Measurements from ENCODE around the gene FAIM2. TPM values are rescaled to one million over a fixed set of nuclear protein-coding genes. Genes with fewer than 3 reads are reported as not detected.

The FAIM2 gene
- total and polyA plus RNA-seq, 2 experiments from 2014 or later: 0.86 to 4.6 TPM

DNA sequence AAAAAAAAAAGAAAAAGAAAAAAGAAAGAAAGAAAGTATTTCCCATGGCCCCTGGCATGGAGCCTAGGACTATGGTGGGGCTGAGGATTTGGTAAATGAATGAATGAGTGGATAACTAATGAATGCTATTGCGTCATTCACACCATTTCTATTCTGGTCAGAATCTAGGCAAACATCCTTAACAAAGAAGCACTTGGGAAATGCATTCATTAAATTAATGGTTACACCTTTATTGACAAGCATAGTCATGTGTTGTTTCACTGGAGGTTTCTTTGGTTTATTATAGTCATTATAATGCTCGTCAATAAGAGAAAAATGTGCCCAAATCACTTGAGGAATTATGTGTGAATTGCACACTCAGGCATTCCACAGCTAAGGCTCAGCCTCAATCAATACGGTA is 33.2 kb upstream of the FAIM2 start:
- Histone ChIP-seq H2AFZ (no peak overlapping the region), H4K20me1 (ENCODE audit: insufficient read depth) (no peaks in the 10 kb centered on the region), H3K9me2 (ENCODE audit: insufficient read depth) (no peaks in the 10 kb centered on the region), H3K79me2 (ENCODE audit: insufficient read depth) (no peaks in the 10 kb centered on the region), H3K27ac (no peak overlapping the region), H3K27me3 (replicated peaks; ENCODE audit: insufficient read depth) (no peaks in the 10 kb centered on the region), H3K36me3 (ENCODE audit: low read depth) (no peaks in the 10 kb centered on the region), H3K4me2 (ENCODE audit: unreplicated experiment) (no peak overlapping the region), H3K9ac (no peak overlapping the region), H3K4me3 (no peak overlapping the region), H3K4me1 (ENCODE audit: insufficient read depth) (no peaks in the 10 kb centered on the region), H3K9me3 (ENCODE audit: low read depth) (no peaks in the 10 kb centered on the region), H3F3A (ENCODE audit: insufficient read depth) (no peaks in the 10 kb centered on the region)
- no peak for TF ChIP-seq EZH2phosphoT487 (IDR thresholded peaks at IDR 0.05; ENCODE audit: insufficient read depth, low read depth)
- no peak for TF ChIP-seq EZH2 (IDR thresholded peaks at IDR 0.05; ENCODE audit: insufficient read depth, poor library complexity, severe bottlenecking)
- no peak for DNase-seq
- in situ Hi-C loops (cut with MboI): no loop called here
- 72 to 80% methylated on average over 3 of the region's 3 CpGs for WGBS, 2 experiments (ENCODE audit: low coverage in 1 of 2, low lambda C conversion rate in 2 of 2, missing lambda C conversion rate in 2 of 2)

DNA sequence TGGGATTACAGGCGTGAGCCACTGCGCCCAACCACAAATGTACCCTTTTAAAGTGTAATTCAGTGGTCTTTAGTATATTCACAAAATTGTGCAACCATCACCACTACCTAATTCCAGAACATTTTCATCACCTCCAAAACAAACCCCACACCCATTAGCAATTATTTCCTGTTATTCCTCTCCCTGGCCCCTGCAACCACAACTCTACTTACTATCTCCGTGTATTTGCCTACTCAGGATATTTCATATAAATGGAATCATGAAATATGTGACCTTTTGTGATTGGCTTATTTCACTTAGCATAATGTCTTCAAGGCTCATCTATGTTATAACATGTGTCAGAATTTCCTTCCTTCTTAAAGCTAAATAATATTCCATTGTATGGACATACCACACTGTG is 30.8 kb upstream of the FAIM2 start:
- in situ Hi-C loops (cut with MboI): no loop called here
- whole genome bisulfite sequencing, 2 experiments (ENCODE audit: low coverage in 1 of 2, low lambda C conversion rate in 2 of 2, missing lambda C conversion rate in 2 of 2): 92 to 94% methylated on average over 3 of the region's 3 CpGs
- no peaks in the 10 kb centered on the region for H3F3A ChIP-seq (ENCODE audit: insufficient read depth)
- H3K9ac ChIP-seq: no peak overlapping the region
- H4K20me1 ChIP-seq (ENCODE audit: insufficient read depth): no peaks in the 10 kb centered on the region
- H3K4me1 ChIP-seq (ENCODE audit: insufficient read depth): peaks cover 13% of the 10 kb centered on the region
- H3K4me3 ChIP-seq: no peak overlapping the region
- H3K27ac ChIP-seq: no peak overlapping the region
- no peak for DNase-seq
- no peaks in the 10 kb centered on the region for H3K9me2 ChIP-seq (ENCODE audit: insufficient read depth)
- no peaks in the 10 kb centered on the region for H3K79me2 ChIP-seq (ENCODE audit: insufficient read depth)
- TF ChIP-seq EZH2 (IDR thresholded peaks at IDR 0.05; ENCODE audit: insufficient read depth, poor library complexity, severe bottlenecking): no peak
- TF ChIP-seq EZH2phosphoT487 (IDR thresholded peaks at IDR 0.05; ENCODE audit: insufficient read depth, low read depth): no peak
- H2AFZ ChIP-seq: no peak overlapping the region
- no peaks in the 10 kb centered on the region for H3K9me3 ChIP-seq (ENCODE audit: low read depth)
- H3K4me2 ChIP-seq (ENCODE audit: unreplicated experiment): no peak overlapping the region
- H3K36me3 ChIP-seq (ENCODE audit: low read depth): no peaks in the 10 kb centered on the region
- H3K27me3 ChIP-seq (replicated peaks; ENCODE audit: insufficient read depth): no peaks in the 10 kb centered on the region

DNA sequence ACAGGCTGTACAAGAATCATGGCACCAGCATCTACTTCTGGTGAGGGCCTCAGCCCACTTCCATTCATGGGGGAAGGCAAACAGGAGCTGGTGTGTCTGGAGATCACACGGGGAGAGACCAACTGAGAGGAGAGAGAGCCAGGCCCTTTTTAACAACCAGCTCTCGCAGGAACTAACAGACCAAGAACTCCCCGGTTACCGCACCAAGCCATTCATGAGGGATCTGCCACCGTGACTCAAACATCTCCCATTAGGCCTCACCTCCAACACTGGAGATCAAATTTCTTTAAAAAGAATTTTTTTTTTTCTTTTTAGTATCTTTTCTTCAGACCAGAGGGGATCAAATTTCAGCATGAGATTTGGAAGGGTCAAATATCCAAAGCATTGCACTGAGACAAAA is 30.1 kb upstream of the FAIM2 start:
- Histone ChIP-seq H3K27ac (no peak overlapping the region), H3K27me3 (replicated peaks; ENCODE audit: insufficient read depth) (no peaks in the 10 kb centered on the region), H3K9me2 (ENCODE audit: insufficient read depth) (no peaks in the 10 kb centered on the region), H2AFZ (no peak overlapping the region), H3K4me1 (ENCODE audit: insufficient read depth) (peaks cover 13% of the 10 kb centered on the region), H3K9ac (no peak overlapping the region), H3K9me3 (ENCODE audit: low read depth) (no peaks in the 10 kb centered on the region), H4K20me1 (ENCODE audit: insufficient read depth) (no peaks in the 10 kb centered on the region), H3K79me2 (ENCODE audit: insufficient read depth) (no peaks in the 10 kb centered on the region), H3K4me2 (ENCODE audit: unreplicated experiment) (no peak overlapping the region), H3F3A (ENCODE audit: insufficient read depth) (no peaks in the 10 kb centered on the region), H3K4me3 (no peak overlapping the region), H3K36me3 (ENCODE audit: low read depth) (no peaks in the 10 kb centered on the region)
- 92% methylated on average over 5 of the region's 5 CpGs for WGBS, 2 experiments (ENCODE audit: low coverage in 1 of 2, low lambda C conversion rate in 2 of 2, missing lambda C conversion rate in 2 of 2)
- in situ Hi-C loops (cut with MboI): no loop called here
- TF ChIP-seq EZH2phosphoT487 (IDR thresholded peaks at IDR 0.05; ENCODE audit: insufficient read depth, low read depth): no peak
- TF ChIP-seq EZH2 (IDR thresholded peaks at IDR 0.05; ENCODE audit: insufficient read depth, poor library complexity, severe bottlenecking): no peak
- DNase-seq: no peak

DNA sequence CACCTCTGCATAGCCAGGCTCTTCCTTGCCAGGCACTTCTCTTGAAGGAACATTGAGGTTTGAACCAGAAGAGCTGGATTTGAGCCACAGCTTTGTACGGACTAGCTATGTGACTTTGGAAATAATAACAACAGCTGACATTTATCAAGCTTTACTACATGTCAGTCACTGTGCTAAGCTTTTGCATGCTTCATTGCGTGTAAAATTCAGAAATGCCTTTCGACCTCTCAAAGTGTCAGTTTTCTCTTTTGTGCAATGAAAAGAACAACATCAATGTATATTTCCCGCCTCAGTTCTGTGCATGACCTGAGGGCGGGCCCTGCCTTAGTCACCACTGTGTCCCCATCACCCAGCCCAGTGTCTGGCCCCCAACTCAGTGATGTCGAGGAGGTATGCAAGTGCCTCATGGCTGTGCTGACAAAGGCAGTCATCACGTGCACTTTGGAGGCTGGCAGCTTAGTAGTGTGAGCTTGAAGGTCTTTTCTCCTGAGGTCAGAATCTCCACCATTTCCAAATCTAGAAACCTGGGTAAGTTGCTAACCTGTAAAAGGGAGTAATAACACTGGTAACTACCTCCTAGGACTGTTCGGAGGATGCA is 28.9 kb upstream of the FAIM2 start:
- in situ Hi-C loops (cut with MboI): no loop called here
- H3K27me3 ChIP-seq (replicated peaks; ENCODE audit: insufficient read depth): no peaks in the 10 kb centered on the region
- no peaks in the 10 kb centered on the region for H3F3A ChIP-seq (ENCODE audit: insufficient read depth)
- no peaks in the 10 kb centered on the region for H3K9me2 ChIP-seq (ENCODE audit: insufficient read depth)
- H3K4me1 ChIP-seq (ENCODE audit: insufficient read depth): peaks cover 13% of the 10 kb centered on the region
- H3K79me2 ChIP-seq (ENCODE audit: insufficient read depth): no peaks in the 10 kb centered on the region
- 75 to 79% methylated on average over 8 of the region's 8 CpGs for WGBS, 2 experiments (ENCODE audit: low coverage in 1 of 2, low lambda C conversion rate in 2 of 2, missing lambda C conversion rate in 2 of 2)
- no peak overlapping the region for H3K9ac ChIP-seq
- DNase-seq: no peak
- no peak overlapping the region for H3K27ac ChIP-seq
- H2AFZ ChIP-seq: no peak overlapping the region
- H3K36me3 ChIP-seq (ENCODE audit: low read depth): no peaks in the 10 kb centered on the region
- H3K9me3 ChIP-seq (ENCODE audit: low read depth): no peaks in the 10 kb centered on the region
- TF ChIP-seq EZH2phosphoT487 (IDR thresholded peaks at IDR 0.05; ENCODE audit: insufficient read depth, low read depth) (no peak), EZH2 (IDR thresholded peaks at IDR 0.05; ENCODE audit: insufficient read depth, poor library complexity, severe bottlenecking) (no peak)
- no peak overlapping the region for H3K4me3 ChIP-seq
- H3K4me2 ChIP-seq (ENCODE audit: unreplicated experiment): no peak overlapping the region
- H4K20me1 ChIP-seq (ENCODE audit: insufficient read depth): no peaks in the 10 kb centered on the region

DNA sequence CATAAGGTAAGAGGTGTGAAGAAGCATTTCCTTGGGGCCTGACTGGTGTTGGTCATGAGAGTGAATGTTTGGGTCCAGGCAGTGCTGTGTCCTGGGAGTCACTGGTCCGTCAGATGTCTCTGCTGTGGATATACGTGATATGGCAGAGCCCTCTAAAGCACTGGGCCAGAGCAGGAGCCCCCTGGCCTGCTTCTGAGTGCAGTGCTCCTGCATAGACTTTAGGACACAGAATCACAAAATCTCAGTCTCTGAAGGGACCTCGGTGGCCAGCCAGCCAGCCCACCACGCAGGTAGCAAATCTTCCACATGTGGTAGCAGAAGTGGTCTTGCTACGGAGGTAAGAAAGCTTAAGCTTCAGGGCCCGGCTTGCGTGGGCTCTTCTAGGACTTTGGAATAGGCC is 28.3 kb upstream of the FAIM2 start:
- Histone ChIP-seq H3K79me2 (ENCODE audit: insufficient read depth) (no peaks in the 10 kb centered on the region), H3K27ac (no peak overlapping the region), H3K9me3 (ENCODE audit: low read depth) (no peaks in the 10 kb centered on the region), H3K9me2 (ENCODE audit: insufficient read depth) (no peaks in the 10 kb centered on the region), H3K36me3 (ENCODE audit: low read depth) (no peaks in the 10 kb centered on the region), H3K4me2 (ENCODE audit: unreplicated experiment) (no peak overlapping the region), H3K27me3 (replicated peaks; ENCODE audit: insufficient read depth) (no peaks in the 10 kb centered on the region), H3K9ac (no peak overlapping the region), H3K4me3 (no peak overlapping the region), H2AFZ (no peak overlapping the region), H4K20me1 (ENCODE audit: insufficient read depth) (no peaks in the 10 kb centered on the region), H3F3A (ENCODE audit: insufficient read depth) (no peaks in the 10 kb centered on the region), H3K4me1 (ENCODE audit: insufficient read depth) (peaks cover 13% of the 10 kb centered on the region)
- DNase-seq: no peak
- 70 to 71% methylated on average over 7 of the region's 7 CpGs for WGBS, 2 experiments (ENCODE audit: low coverage in 1 of 2, low lambda C conversion rate in 2 of 2, missing lambda C conversion rate in 2 of 2)
- TF ChIP-seq EZH2phosphoT487 (IDR thresholded peaks at IDR 0.05; ENCODE audit: insufficient read depth, low read depth): no peak
- TF ChIP-seq EZH2 (IDR thresholded peaks at IDR 0.05; ENCODE audit: insufficient read depth, poor library complexity, severe bottlenecking): no peak
- in situ Hi-C loops (cut with MboI): no loop called here

Data from GM23248 (cell line).